Measurements from ENCODE around the gene GSE1.

DNA sequence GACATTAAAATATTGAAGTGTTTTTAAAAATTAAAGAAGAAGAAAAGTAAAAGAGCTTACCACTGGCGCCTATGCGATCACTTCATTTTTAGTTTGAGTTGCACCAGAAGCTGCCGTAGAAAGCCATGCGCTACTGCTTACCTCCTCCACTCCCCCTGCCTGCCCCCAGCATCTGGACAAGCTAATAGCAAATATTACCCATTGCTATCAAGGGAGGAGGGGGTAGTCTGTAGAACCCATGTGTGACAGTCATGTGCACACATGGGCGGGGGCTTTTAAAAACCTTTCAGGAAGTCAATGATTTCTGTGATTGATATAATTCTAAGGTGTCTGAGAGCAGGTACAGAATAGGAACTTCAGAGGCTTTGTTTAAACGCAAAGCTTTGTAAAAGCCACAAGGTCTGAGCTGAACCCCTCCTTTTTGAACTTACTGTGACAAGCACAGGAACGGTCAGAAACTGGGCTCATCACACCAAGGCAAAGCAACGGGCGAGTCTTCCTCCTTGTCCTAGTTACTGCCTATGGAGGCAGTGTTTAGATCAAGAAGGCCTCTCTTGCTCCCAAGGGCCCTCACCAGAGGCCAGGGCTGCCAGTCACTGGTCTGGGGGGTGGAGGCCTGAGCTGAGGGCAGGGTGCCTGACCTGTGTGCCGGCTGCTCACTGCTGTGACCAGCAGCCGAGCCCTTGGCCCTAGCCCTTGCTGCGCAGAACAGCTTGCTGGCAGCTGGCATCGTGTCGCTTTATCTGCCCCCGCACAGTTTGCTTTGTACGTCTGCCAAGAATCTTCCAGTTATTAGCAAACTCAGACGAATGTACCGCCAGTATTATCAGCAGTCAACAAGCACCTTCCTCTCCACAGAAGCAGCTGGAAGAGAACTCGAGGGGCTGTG is 60.7 kb downstream of the GSE1 start:
- TF ChIP-seq CTCF (IDR thresholded peaks at IDR 0.05) (no peak), POLR2A (IDR thresholded peaks at IDR 0.05) (no peak)
